T-helper 2 cell treated with Interferon-gamma antibody and Interleukin-4, amounts not matched to agents 5 μg/mL and 100 μg/mL, for 36 hours (primary cell): ENCODE results near the gene HJURP.

Experiments used
- DNase-seq: peaks from one replicate; pipeline ENCODE4 v3.0.0; 2021; ENCODE audit warnings: low spot score
- H3K27ac Mint-ChIP-seq: one replicate; pipeline ENCODE4 v1.8.0; 2021; ENCODE audit warnings: mild to moderate bottlenecking, mixed read lengths
- H3K27me3 Mint-ChIP-seq: one replicate; pipeline ENCODE4 v1.8.0; 2021; ENCODE audit warnings: low read depth, mixed read lengths
- H3K36me3 Mint-ChIP-seq: one replicate; pipeline ENCODE4 v1.8.0; 2021; ENCODE audit warnings: low read depth, mixed read lengths
- H3K4me1 Mint-ChIP-seq: one replicate; pipeline ENCODE4 v1.8.0; 2021; ENCODE audit warnings: low read depth, mixed read lengths
- H3K4me3 Mint-ChIP-seq: one replicate; pipeline ENCODE4 v1.8.0; 2022; ENCODE audit warnings: mild to moderate bottlenecking, moderate library complexity, mixed read lengths
- H3K9me3 Mint-ChIP-seq: one replicate; pipeline ENCODE4 v1.8.0; 2021; ENCODE audit warnings: mixed read lengths

Gene HJURP

GRCh38 chr2:233857511-233858141 lies 3.3 kb upstream of the HJURP start:
- Mint-ChIP-seq H3K4me3 (peak overlapping the region; percentile 26), H3K9me3 (no peaks in the 10 kb centered on the region), H3K36me3 (peaks cover 16% of the 10 kb centered on the region), H3K4me1 (peaks cover 21% of the 10 kb centered on the region), H3K27me3 (peaks cover 5% of the 10 kb centered on the region), H3K27ac (no peak overlapping the region)
- DNase-seq = peak; percentile 47

- Mint-ChIP-seq H3K27me3 (peaks cover 3% of the 10 kb centered on the region), H3K4me3 (no peak overlapping the region), H3K4me1 (peaks cover 35% of the 10 kb centered on the region), H3K9me3 (no peaks in the 10 kb centered on the region), H3K36me3 (peaks cover 30% of the 10 kb centered on the region), H3K27ac (no peak overlapping the region)
- no peak for DNase-seq
Measured at GRCh38 chr2:233856184-233856583, 1.8 kb upstream of the HJURP start.

GRCh38 chr2:233855345-233855744 lies 1.0 kb upstream of the HJURP start:
- H3K9me3 Mint-ChIP-seq = no peaks in the 10 kb centered on the region
- peak overlapping the region; percentile 41 for H3K27ac Mint-ChIP-seq
- peak overlapping the region; percentile 100 for H3K4me3 Mint-ChIP-seq
- peaks cover 37% of the 10 kb centered on the region for H3K36me3 Mint-ChIP-seq
- peaks cover 3% of the 10 kb centered on the region for H3K27me3 Mint-ChIP-seq
- peaks cover 38% of the 10 kb centered on the region for H3K4me1 Mint-ChIP-seq
- DNase-seq = no peak

GRCh38 chr2:233853883-233854240 lies 473 bp downstream of the HJURP start:
- peak overlapping the region; percentile 99 for H3K27ac Mint-ChIP-seq
- peak overlapping the region; percentile 100 for H3K4me3 Mint-ChIP-seq
- no peaks in the 10 kb centered on the region for H3K9me3 Mint-ChIP-seq
- no peak for DNase-seq
- H3K4me1 Mint-ChIP-seq = peaks cover 44% of the 10 kb centered on the region
- peaks cover 51% of the 10 kb centered on the region for H3K36me3 Mint-ChIP-seq
- H3K27me3 Mint-ChIP-seq = no peaks in the 10 kb centered on the region

GRCh38 chr2:233853353-233853752 lies 982 bp downstream of the HJURP start:
- Mint-ChIP-seq H3K36me3 (peaks cover 56% of the 10 kb centered on the region), H3K4me3 (peak overlapping the region; percentile 100)
- peak; percentile 7 for DNase-seq

GRCh38 chr2:233852056-233852455 lies 2.3 kb downstream of the HJURP start:
- Mint-ChIP-seq H3K27ac (peak overlapping the region; percentile 55), H3K4me3 (peak overlapping the region; percentile 100), H3K9me3 (no peaks in the 10 kb centered on the region), H3K36me3 (peaks cover 67% of the 10 kb centered on the region), H3K27me3 (no peaks in the 10 kb centered on the region), H3K4me1 (peaks cover 50% of the 10 kb centered on the region)
- DNase-seq = no peak

More at GRCh38 chr2:233853353-233853752, 982 bp downstream of the HJURP start:
- Mint-ChIP-seq H3K9me3 (no peaks in the 10 kb centered on the region), H3K4me1 (peaks cover 48% of the 10 kb centered on the region), H3K27ac (peak overlapping the region; percentile 99), H3K27me3 (no peaks in the 10 kb centered on the region)

GRCh38 chr2:233851169-233851568 lies 3.2 kb downstream of the HJURP start:
- Mint-ChIP-seq H3K9me3 (no peaks in the 10 kb centered on the region), H3K36me3 (peaks cover 75% of the 10 kb centered on the region)

GRCh38 chr2:233850745-233851144 lies 3.6 kb downstream of the HJURP start:
- H3K27ac Mint-ChIP-seq = no peak overlapping the region
- H3K36me3 Mint-ChIP-seq = peaks cover 79% of the 10 kb centered on the region
- no peaks in the 10 kb centered on the region for H3K9me3 Mint-ChIP-seq
- no peaks in the 10 kb centered on the region for H3K27me3 Mint-ChIP-seq
- no peak for DNase-seq
- peaks cover 47% of the 10 kb centered on the region for H3K4me1 Mint-ChIP-seq
- H3K4me3 Mint-ChIP-seq = no peak overlapping the region

More at GRCh38 chr2:233851169-233851568, 3.2 kb downstream of the HJURP start:
- Mint-ChIP-seq H3K4me1 (peaks cover 50% of the 10 kb centered on the region), H3K27me3 (no peaks in the 10 kb centered on the region), H3K27ac (no peak overlapping the region), H3K4me3 (peak overlapping the region; percentile 100)
- DNase-seq = no peak

GRCh38 chr2:233849607-233850271 lies 4.6 kb downstream of the HJURP start:
- Mint-ChIP-seq H3K27me3 (no peaks in the 10 kb centered on the region), H3K4me1 (peaks cover 43% of the 10 kb centered on the region), H3K36me3 (peaks cover 89% of the 10 kb centered on the region), H3K4me3 (no peak overlapping the region), H3K9me3 (no peaks in the 10 kb centered on the region), H3K27ac (peak overlapping the region; percentile 41)
- DNase-seq = peak; percentile 2

GRCh38 chr2:233848276-233848675 lies 6.1 kb downstream of the HJURP start:
- Mint-ChIP-seq H3K36me3 (peaks cover 93% of the 10 kb centered on the region), H3K27ac (peak overlapping the region; percentile 42), H3K4me1 (peaks cover 43% of the 10 kb centered on the region), H3K9me3 (no peaks in the 10 kb centered on the region), H3K27me3 (no peaks in the 10 kb centered on the region), H3K4me3 (no peak overlapping the region)
- peak; percentile 2 for DNase-seq

- no peak overlapping the region for H3K27ac Mint-ChIP-seq
- H3K9me3 Mint-ChIP-seq = no peaks in the 10 kb centered on the region
- no peak for DNase-seq
Measured at GRCh38 chr2:233847248-233847898, 7.0 kb downstream of the HJURP start.

GRCh38 chr2:233846387-233847247 lies 7.7 kb downstream of the HJURP start:
- Mint-ChIP-seq H3K9me3 (no peaks in the 10 kb centered on the region), H3K4me3 (no peak overlapping the region), H3K27ac (no peak overlapping the region), H3K36me3 (peaks cover 93% of the 10 kb centered on the region), H3K4me1 (peaks cover 34% of the 10 kb centered on the region), H3K27me3 (no peaks in the 10 kb centered on the region)
- no peak for DNase-seq

More at GRCh38 chr2:233847248-233847898, 7.0 kb downstream of the HJURP start:
- H3K27me3 Mint-ChIP-seq = no peaks in the 10 kb centered on the region
- peaks cover 93% of the 10 kb centered on the region for H3K36me3 Mint-ChIP-seq
- H3K4me1 Mint-ChIP-seq = peaks cover 40% of the 10 kb centered on the region
- H3K4me3 Mint-ChIP-seq = no peak overlapping the region

GRCh38 chr2:233845301-233846060 lies 8.9 kb downstream of the HJURP start:
- Mint-ChIP-seq H3K36me3 (peaks cover 95% of the 10 kb centered on the region), H3K27me3 (no peaks in the 10 kb centered on the region), H3K4me1 (peaks cover 33% of the 10 kb centered on the region), H3K9me3 (no peaks in the 10 kb centered on the region), H3K27ac (no peak overlapping the region), H3K4me3 (no peak overlapping the region)
- DNase-seq = no peak
